Neural cell (in vitro differentiated cells): ENCODE data around the gene FPR1.

ENCODE experiments used
- EP300 ChIP-seq: fragments of 450-650 bp; conservative IDR thresholded peaks from 2 replicates; pipeline ENCODE4 v1.6.1; 2014; ENCODE audit warnings: antibody characterized with exemption, mild to moderate bottlenecking, moderate library complexity; ENCODE audit not compliant: poor library complexity, severe bottlenecking
- EZH2 ChIP-seq: fragments of 200-600, 300-800 bp; shearing (Covaris generic), sonication (generic); IDR thresholded peaks from 2 replicates; pipeline ENCODE4 v1.6.1; 2014; ENCODE audit warnings: antibody characterized with exemption, low read length, borderline replicate concordance, mild to moderate bottlenecking; ENCODE audit not compliant: insufficient read depth, poor library complexity, severe bottlenecking
- POLR2AphosphoS5 ChIP-seq: IDR thresholded peaks from 2 replicates; pipeline ENCODE4 v1.6.1; 2012
- RAD21 ChIP-seq: fragments of 450-650 bp; conservative IDR thresholded peaks from 2 replicates; pipeline ENCODE4 v1.6.1; 2014; ENCODE audit warnings: antibody characterized with exemption, mild to moderate bottlenecking, moderate library complexity
- SMC3 ChIP-seq: fragments of 450-650 bp; conservative IDR thresholded peaks from 2 replicates; pipeline ENCODE4 v1.6.1; 2014; ENCODE audit warnings: antibody characterized with exemption, mild to moderate bottlenecking, moderate library complexity; ENCODE audit not compliant: poor library complexity
- TAF1 ChIP-seq: IDR thresholded peaks from 2 replicates; pipeline ENCODE4 v1.6.1; 2012; ENCODE audit warnings: low read depth
- TF ChIP-seq, protein P1 (sequence below): fragments of 450-650 bp; IDR thresholded peaks from 2 replicates; pipeline ENCODE4 v1.5.1; 2014; ENCODE audit warnings: antibody characterized with exemption, mild to moderate bottlenecking, moderate library complexity; ENCODE audit not compliant: poor library complexity, severe bottlenecking
- TF ChIP-seq, protein P2 (sequence below): IDR thresholded peaks from 2 replicates; pipeline ENCODE4 v1.6.1; 2012; ENCODE audit warnings: borderline replicate concordance

DNA sequence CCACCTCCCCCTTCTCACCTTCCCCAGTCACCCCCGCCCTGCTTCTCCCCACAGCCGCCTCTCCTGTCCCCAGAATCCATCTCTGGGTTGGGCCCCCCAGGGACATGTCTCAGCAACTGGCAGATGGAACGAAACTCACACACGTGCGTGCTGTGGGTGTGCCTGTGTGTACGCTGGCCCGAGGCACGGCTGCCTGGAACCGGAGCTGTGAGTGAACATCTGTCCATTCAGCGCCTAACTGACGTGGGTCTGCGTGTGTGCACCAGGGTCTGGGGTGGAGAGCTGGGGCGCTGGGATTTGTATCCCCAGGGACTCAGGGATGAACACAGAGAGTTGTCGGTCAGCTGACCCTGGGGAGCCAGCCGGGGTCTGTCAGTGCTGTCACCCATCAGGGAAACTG is 27.1 kb downstream of the FPR1 start:
- TF ChIP-seq EZH2 (no peak), POLR2AphosphoS5 (no peak), RAD21 (no peak), EP300 (no peak), SMC3 (no peak), TAF1 (no peak)
- TF ChIP-seq, protein P1, sequence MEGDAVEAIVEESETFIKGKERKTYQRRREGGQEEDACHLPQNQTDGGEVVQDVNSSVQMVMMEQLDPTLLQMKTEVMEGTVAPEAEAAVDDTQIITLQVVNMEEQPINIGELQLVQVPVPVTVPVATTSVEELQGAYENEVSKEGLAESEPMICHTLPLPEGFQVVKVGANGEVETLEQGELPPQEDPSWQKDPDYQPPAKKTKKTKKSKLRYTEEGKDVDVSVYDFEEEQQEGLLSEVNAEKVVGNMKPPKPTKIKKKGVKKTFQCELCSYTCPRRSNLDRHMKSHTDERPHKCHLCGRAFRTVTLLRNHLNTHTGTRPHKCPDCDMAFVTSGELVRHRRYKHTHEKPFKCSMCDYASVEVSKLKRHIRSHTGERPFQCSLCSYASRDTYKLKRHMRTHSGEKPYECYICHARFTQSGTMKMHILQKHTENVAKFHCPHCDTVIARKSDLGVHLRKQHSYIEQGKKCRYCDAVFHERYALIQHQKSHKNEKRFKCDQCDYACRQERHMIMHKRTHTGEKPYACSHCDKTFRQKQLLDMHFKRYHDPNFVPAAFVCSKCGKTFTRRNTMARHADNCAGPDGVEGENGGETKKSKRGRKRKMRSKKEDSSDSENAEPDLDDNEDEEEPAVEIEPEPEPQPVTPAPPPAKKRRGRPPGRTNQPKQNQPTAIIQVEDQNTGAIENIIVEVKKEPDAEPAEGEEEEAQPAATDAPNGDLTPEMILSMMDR = no peak
- TF ChIP-seq, protein P2, sequence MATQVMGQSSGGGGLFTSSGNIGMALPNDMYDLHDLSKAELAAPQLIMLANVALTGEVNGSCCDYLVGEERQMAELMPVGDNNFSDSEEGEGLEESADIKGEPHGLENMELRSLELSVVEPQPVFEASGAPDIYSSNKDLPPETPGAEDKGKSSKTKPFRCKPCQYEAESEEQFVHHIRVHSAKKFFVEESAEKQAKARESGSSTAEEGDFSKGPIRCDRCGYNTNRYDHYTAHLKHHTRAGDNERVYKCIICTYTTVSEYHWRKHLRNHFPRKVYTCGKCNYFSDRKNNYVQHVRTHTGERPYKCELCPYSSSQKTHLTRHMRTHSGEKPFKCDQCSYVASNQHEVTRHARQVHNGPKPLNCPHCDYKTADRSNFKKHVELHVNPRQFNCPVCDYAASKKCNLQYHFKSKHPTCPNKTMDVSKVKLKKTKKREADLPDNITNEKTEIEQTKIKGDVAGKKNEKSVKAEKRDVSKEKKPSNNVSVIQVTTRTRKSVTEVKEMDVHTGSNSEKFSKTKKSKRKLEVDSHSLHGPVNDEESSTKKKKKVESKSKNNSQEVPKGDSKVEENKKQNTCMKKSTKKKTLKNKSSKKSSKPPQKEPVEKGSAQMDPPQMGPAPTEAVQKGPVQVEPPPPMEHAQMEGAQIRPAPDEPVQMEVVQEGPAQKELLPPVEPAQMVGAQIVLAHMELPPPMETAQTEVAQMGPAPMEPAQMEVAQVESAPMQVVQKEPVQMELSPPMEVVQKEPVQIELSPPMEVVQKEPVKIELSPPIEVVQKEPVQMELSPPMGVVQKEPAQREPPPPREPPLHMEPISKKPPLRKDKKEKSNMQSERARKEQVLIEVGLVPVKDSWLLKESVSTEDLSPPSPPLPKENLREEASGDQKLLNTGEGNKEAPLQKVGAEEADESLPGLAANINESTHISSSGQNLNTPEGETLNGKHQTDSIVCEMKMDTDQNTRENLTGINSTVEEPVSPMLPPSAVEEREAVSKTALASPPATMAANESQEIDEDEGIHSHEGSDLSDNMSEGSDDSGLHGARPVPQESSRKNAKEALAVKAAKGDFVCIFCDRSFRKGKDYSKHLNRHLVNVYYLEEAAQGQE = no peak
